Endothelial cell of umbilical vein (primary cell): ENCODE measurements around the gene ASB13. TPM values are rescaled to one million over a fixed set of nuclear protein-coding genes. Genes with fewer than 3 reads are reported as not detected.

ENCODE experiments used
- BruUV-seq: library from RNA; stranded (reverse); fragments of 400-500 nt; replicated peaks from 2 replicates; lab custom pipeline; 2021; lab: Mats Ljungman, UMichigan
- CTCF ChIA-PET: fragments of 300-600, 350-600 bp; sonication (Branson Sonifier 250); formaldehyde crosslinking; loops from one replicate; lab custom pipeline; 2021; ENCODE audit warnings: antibody characterized with exemption, inconsistent platforms; lab: Charles Lee
- POLR2A ChIA-PET: fragments of 300-600, 350-600 bp; sonication (Branson Sonifier 250); formaldehyde crosslinking; loops from one replicate; lab custom pipeline; 2021; ENCODE audit warnings: antibody characterized with exemption, inconsistent platforms; lab: Charles Lee
- DNase-seq: peaks from one replicate; pipeline ENCODE4 v3.0.0-alpha.2; 2011; ENCODE audit warnings: low read depth, low spot score
- FAIRE-seq: peaks from 2 replicates; lab custom pipeline; 2011; peaks lifted over from hg19 to GRCh38; lab: Jason Lieb, UNC
- H2AFZ ChIP-seq: 2 replicates; pipeline ENCODE4 v1.6.0; 2012; ENCODE audit warnings: low read depth, low read length, control low read depth, inconsistent platforms
- H3K27ac ChIP-seq: 2 replicates; pipeline ENCODE4 v1.5.1; 2011; ENCODE audit warnings: low read depth, mild to moderate bottlenecking, control low read depth, low read length, moderate library complexity; ENCODE audit not compliant: insufficient read depth
- H3K27me3 ChIP-seq, 2 experiments: 2 replicates each; pipeline versions ENCODE4 v1.6.0 to v1.6.1; 2011; ENCODE audit warnings: low read length in 2 of 2, mixed read lengths in 1 of 2; ENCODE audit not compliant: control insufficient read depth in 2 of 2, insufficient read depth in 2 of 2
- H3K36me3 ChIP-seq, 2 experiments: 2 replicates in 1 of 2; 3 replicates in 1 of 2; pipeline ENCODE4 v1.5.1; 2011; ENCODE audit warnings: low read length in 2 of 2, mild to moderate bottlenecking in 1 of 2, moderate library complexity in 1 of 2; ENCODE audit not compliant: control insufficient read depth in 2 of 2, insufficient read depth in 2 of 2; ENCODE audit errors: extremely low read depth in 1 of 2
- H3K4me1 ChIP-seq: 3 replicates; pipeline ENCODE4 v1.5.1; 2011; ENCODE audit warnings: mild to moderate bottlenecking, low read length; ENCODE audit not compliant: control insufficient read depth, insufficient read depth; ENCODE audit errors: extremely low read depth
- H3K4me2 ChIP-seq: 2 replicates; pipeline ENCODE4 v1.6.1; 2011; ENCODE audit warnings: low read length, control low read depth, mixed read lengths; ENCODE audit not compliant: insufficient read depth
- H3K4me3 ChIP-seq, 3 experiments: fragments of 200-600 bp in 1 of 3; sonication (generic), shearing (Covaris generic) in 1 of 3; replicated peaks in 1 of 3; 2 replicates each; pipeline ENCODE4 v1.5.1; 2011 to 2016; ENCODE audit warnings: control low read depth in 3 of 3, low read length in 3 of 3, mild to moderate bottlenecking in 2 of 3, inconsistent platforms in 1 of 3, low read depth in 1 of 3, moderate library complexity in 1 of 3; ENCODE audit not compliant: insufficient read depth in 1 of 3
- H3K79me2 ChIP-seq: 2 replicates; pipeline ENCODE4 v1.6.0; 2012; ENCODE audit warnings: low read length, inconsistent platforms; ENCODE audit not compliant: control insufficient read depth, insufficient read depth
- H3K9ac ChIP-seq: replicated peaks from 2 replicates; pipeline ENCODE3; 2011; ENCODE audit warnings: low read length, control low read depth; ENCODE audit not compliant: insufficient read depth; ENCODE audit errors: extremely low read depth
- H3K9me1 ChIP-seq: replicated peaks from 3 replicates; pipeline ENCODE4 v1.6.0; 2011; ENCODE audit warnings: mild to moderate bottlenecking, low read length; ENCODE audit not compliant: control insufficient read depth, insufficient read depth; ENCODE audit errors: extremely low read depth
- H3K9me3 ChIP-seq: replicated peaks from 2 replicates; pipeline ENCODE4 v1.5.1; 2012; ENCODE audit warnings: low read length, inconsistent platforms; ENCODE audit not compliant: control insufficient read depth, insufficient read depth
- H4K20me1 ChIP-seq: replicated peaks from 2 replicates; pipeline ENCODE3; 2011; ENCODE audit warnings: mild to moderate bottlenecking, low read length; ENCODE audit not compliant: control insufficient read depth, insufficient read depth; ENCODE audit errors: extremely low read depth
- EZH2 ChIP-seq: IDR thresholded peaks from 2 replicates; pipeline ENCODE4 v1.6.1; 2012; ENCODE audit warnings: borderline replicate concordance, low read depth, mild to moderate bottlenecking, moderate library complexity, low read length, inconsistent platforms; ENCODE audit not compliant: severe bottlenecking
- FOS ChIP-seq: IDR thresholded peaks from 2 replicates; pipeline ENCODE4 v1.6.1; 2011; ENCODE audit warnings: mild to moderate bottlenecking, low read length, moderate library complexity, borderline replicate concordance; ENCODE audit not compliant: insufficient read depth
- GATA2 ChIP-seq: IDR thresholded peaks from 2 replicates; pipeline ENCODE4 v1.7.0; 2011; ENCODE audit warnings: low read depth, mild to moderate bottlenecking, moderate library complexity, mixed read lengths, low read length; ENCODE audit not compliant: insufficient read length, insufficient read depth
- JUN ChIP-seq: IDR thresholded peaks from 2 replicates; pipeline ENCODE4 v1.6.1; 2011; ENCODE audit warnings: borderline replicate concordance, low read depth; ENCODE audit not compliant: insufficient read length, insufficient read depth
- MYC ChIP-seq: IDR thresholded peaks from one replicate; pipeline ENCODE4 v1.6.1; 2011; ENCODE audit warnings: mild to moderate bottlenecking, low read depth, low read length
- POLR2A ChIP-seq: IDR thresholded peaks from 2 replicates; pipeline ENCODE4 v1.6.1; 2012; ENCODE audit warnings: low read depth, mild to moderate bottlenecking, control low read depth, low read length
- POLR2AphosphoS5 ChIP-seq: IDR thresholded peaks from 2 replicates; pipeline ENCODE4 v1.6.1; 2012; ENCODE audit warnings: low read depth, mild to moderate bottlenecking, control low read depth, low read length, moderate library complexity; ENCODE audit not compliant: insufficient read depth
- dilution Hi-C: fragments of 300-500 bp; cut with MboI; formaldehyde crosslinking; loops from one replicate; pipeline ENCODE4 v1.15.0; 2019; ENCODE audit warnings: low sequenced_read_pairs; ENCODE audit not compliant: extremely low pct_ligation_motif_present
- intact Hi-C: fragments of 100-400 bp; cut with micrococcal nuclease; formaldehyde crosslinking; loops from one replicate; pipeline ENCODE4 v1.10.0; 2022
- polyA plus RNA-seq, 4 experiments: library from polyadenylated mRNA; depleted of rRNA in 3 of 4; stranded (reverse) in 3 of 4; unstranded in 1 of 4; fragments of >200 nt; gene quantifications; 2 replicates each; pipeline versions ENCODE4 v1.2.1 to v1.2.3, GENCODE V29; 2011 to 2012; ENCODE audit warnings: missing spikeins in 1 of 4
- total RNA-seq: library from RNA; stranded (reverse); gene quantifications from 2 replicates; pipeline ENCODE4 v1.2.3, GENCODE V29; 2021
- TF ChIP-seq, protein P1 (sequence below): IDR thresholded peaks from 2 replicates; pipeline ENCODE4 v1.6.1; 2011; ENCODE audit not compliant: insufficient read depth, insufficient read length
- TF ChIP-seq, protein P2 (sequence below), 2 donors: IDR thresholded peaks; 1 replicate in 1 of 2; 2 replicates in 1 of 2; pipeline ENCODE4 v1.5.1; 2011; ENCODE audit warnings: low read length in 2 of 2, mild to moderate bottlenecking in 2 of 2, moderate library complexity in 2 of 2, control low read depth in 1 of 2, inconsistent platforms in 1 of 2, low read depth in 1 of 2; ENCODE audit not compliant: insufficient read depth in 1 of 2; ENCODE audit errors: extremely low read depth in 1 of 2

Gene ASB13
- total and polyA plus RNA-seq, 2 donors (not counting 3 experiments of a cell fraction or from before 2014, with no cell fraction given): 6.3 to 7.3 TPM

DNA sequence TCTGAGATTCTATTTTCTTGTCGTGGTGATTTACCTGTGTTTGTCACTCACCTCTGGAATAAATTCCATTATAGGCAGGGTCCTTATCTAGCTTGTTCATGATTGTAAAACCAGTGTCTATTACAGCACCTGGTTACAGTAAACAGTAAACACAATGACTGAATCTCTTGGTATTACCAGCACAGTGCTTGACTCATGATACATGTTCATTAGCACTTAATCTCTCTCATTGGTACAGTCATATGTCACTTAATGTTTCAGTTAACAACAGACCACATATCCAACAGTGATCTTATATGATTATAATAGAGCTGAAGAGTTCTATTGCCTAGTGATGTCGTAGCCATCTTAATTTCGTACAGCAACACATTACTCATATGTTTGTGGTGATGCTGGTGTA lies 16.7 kb upstream of the ASB13 start:
- no peak for TF ChIP-seq MYC
- no peak for TF ChIP-seq FOS
- TF ChIP-seq, protein P1, sequence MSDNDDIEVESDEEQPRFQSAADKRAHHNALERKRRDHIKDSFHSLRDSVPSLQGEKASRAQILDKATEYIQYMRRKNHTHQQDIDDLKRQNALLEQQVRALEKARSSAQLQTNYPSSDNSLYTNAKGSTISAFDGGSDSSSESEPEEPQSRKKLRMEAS: no peak
- TF ChIP-seq POLR2A: no peak
- TF ChIP-seq, protein P2, sequence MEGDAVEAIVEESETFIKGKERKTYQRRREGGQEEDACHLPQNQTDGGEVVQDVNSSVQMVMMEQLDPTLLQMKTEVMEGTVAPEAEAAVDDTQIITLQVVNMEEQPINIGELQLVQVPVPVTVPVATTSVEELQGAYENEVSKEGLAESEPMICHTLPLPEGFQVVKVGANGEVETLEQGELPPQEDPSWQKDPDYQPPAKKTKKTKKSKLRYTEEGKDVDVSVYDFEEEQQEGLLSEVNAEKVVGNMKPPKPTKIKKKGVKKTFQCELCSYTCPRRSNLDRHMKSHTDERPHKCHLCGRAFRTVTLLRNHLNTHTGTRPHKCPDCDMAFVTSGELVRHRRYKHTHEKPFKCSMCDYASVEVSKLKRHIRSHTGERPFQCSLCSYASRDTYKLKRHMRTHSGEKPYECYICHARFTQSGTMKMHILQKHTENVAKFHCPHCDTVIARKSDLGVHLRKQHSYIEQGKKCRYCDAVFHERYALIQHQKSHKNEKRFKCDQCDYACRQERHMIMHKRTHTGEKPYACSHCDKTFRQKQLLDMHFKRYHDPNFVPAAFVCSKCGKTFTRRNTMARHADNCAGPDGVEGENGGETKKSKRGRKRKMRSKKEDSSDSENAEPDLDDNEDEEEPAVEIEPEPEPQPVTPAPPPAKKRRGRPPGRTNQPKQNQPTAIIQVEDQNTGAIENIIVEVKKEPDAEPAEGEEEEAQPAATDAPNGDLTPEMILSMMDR (IDR thresholded peaks at IDR 0.05; ENCODE audit: extremely low read depth in 1 of 2, insufficient read depth in 1 of 2, low read depth in 1 of 2, low read length in 2 of 2): no peak
- TF ChIP-seq GATA2: no peak
- no peak for TF ChIP-seq JUN
- TF ChIP-seq EZH2: no peak
- TF ChIP-seq POLR2AphosphoS5: no peak
- H3K79me2 ChIP-seq: peaks cover 32% of the 10 kb centered on the region
- H3K9me1 ChIP-seq: no peaks in the 10 kb centered on the region
- no peaks in the 10 kb centered on the region for H4K20me1 ChIP-seq
- CTCF ChIA-PET: interaction anchor here (1.1 kb wide), 1 partner anchor 11 kb away, joined by 3 read pairs; no protein-coding TSS in a partner anchor
- no peaks in the 10 kb centered on the region for H3K9me3 ChIP-seq
- H3K4me3 ChIP-seq: no peak overlapping the region
- H3K27me3 ChIP-seq: peaks cover 9 to 26% of the 10 kb centered on the region in 2 experiments
- no peak overlapping the region for H3K27ac ChIP-seq
- intact Hi-C loops: no loop called here
- no peak overlapping the region for H3K4me2 ChIP-seq
- no peak overlapping the region for H3K9ac ChIP-seq
- DNase-seq (no peak), FAIRE-seq (no peak)
- H3K36me3 ChIP-seq: no peaks in the 10 kb centered on the region
- no TSS peak for BruUV-seq
- dilution Hi-C loops: no loop called here
- H3K4me1 ChIP-seq: peaks cover 9% of the 10 kb centered on the region
- H2AFZ ChIP-seq: no peak overlapping the region
- POLR2A ChIA-PET: no interaction called here
